ENCODE data around the gene CREB3L4.

- TF ChIP-seq CTCF (conservative IDR thresholded peaks at IDR 0.05 in 1 of 2, IDR thresholded peaks at IDR 0.05 in 1 of 2; ENCODE audit: low read depth in 1 of 2, low read length in 2 of 2) (no peak), EZH2 (IDR thresholded peaks at IDR 0.05; ENCODE audit: low read length, missing control alignments) (no peak)
Measured at GRCh38 chr1:153968000-153968363, 280 bp downstream of the CREB3L4 start.

Measured in fibroblast of lung (primary cell).